ENCODE data around the gene UIMC1.

Gene UIMC1

DNA sequence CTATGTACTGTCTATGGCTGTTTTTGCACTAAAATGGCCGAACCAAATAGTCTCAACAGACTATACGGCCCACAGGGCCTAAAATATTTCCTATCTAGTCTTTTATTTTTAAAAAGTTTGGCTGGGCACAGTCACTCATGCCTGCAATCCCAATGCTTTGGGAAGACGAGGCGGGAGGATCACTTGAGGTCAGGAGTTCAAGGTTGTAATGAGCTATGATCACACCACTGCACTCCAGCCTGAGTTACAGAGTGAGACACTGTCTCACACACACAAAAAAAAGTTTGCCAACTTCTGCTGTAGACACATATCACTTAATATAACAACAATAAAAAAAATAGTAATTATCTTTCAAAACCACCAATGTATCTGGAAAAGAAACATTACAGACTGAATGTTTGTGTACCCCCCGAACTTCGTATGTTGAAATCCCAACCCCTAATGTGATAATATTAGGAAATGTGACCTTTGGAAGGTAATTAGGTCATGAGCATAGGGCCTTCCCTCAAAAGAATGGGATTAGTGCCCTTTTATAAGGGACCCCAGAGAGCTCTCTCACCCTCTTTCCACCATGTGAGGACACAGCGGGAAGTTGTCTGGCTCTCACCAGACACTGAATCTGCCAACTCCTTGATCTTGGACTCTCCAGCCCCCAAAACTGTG, 53.9 kb downstream of the UIMC1 start:
- DNase-seq (ENCODE audit: low read depth): no peak

DNA sequence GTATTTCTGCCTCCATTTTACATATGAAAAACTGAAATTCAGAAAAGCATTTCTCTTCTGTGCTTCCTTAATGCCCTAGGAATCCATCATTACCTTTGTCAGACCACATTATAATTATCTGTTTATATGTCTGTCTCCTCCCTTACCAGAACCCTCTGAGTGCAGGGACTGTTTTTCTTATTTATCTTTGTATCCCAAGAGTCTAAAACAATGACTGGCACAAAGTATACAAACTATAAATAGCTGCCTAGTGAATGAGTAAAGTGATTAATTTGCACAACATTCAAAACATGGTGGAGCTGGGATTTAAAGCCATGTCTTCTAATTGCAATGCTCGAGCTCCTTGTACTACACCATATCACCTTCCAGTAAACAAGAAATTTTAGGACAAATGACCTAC, 58.1 kb downstream of the UIMC1 start:
- no peak for DNase-seq (ENCODE audit: low read depth)

DNA sequence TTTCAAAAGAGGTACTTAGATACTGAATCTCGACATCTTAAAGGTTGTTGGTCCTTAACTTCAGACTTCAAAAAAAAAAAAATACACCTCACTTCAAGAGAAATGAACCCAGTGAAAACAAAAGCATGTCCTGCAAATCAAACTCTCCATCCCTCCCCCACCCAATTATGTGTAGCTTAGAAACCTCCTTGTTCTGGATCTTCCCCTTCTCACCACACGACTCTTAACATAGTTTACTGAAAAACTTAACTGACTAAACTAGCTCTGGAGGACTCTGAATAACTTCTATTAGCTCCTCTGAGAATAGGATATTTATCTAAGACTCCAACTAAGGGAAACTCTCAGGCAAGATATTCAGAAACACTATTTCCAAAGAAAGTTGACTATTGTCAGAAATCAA, 58.7 kb downstream of the UIMC1 start:
- DNase-seq (ENCODE audit: low read depth): no peak

DNA sequence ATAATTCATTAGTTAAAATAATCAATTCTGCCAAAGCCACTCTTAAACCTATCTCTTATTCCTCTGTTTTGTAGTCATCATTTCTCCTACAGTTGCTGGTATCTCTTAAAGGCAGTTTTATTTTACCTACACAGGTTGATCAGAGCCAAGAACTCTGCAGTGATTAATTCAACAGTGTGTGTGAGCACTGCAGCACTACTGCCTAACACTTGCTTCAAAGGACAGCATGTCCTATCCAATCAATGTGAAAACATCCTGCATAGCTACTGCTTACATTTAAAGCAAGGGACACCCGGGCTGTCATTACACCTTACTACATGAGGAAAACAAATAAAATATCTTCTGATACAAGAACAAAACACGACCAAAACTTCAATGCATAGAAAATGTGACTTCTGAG, 62.3 kb downstream of the UIMC1 start:
- DNase-seq (ENCODE audit: low read depth): no peak

DNA sequence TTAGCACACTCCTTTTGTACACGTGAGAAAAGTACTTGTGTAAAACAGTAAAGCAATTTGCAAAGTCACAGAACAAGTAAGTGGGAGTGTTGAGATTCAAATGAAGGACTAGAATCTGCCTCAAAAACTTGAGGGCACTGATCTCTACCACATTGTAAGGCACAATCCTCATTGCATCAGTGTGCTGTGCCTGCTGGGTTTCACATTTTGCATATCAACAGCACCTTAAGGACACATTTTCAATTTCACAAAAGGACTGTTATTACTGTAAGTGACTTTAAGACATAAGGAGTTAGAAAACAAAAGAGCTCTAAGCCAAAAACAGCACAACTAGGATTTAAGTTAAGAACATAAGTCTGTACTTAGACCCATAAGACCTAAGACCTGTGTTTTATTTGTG, 62.8 kb downstream of the UIMC1 start:
- no peak for DNase-seq (ENCODE audit: low read depth)

DNA sequence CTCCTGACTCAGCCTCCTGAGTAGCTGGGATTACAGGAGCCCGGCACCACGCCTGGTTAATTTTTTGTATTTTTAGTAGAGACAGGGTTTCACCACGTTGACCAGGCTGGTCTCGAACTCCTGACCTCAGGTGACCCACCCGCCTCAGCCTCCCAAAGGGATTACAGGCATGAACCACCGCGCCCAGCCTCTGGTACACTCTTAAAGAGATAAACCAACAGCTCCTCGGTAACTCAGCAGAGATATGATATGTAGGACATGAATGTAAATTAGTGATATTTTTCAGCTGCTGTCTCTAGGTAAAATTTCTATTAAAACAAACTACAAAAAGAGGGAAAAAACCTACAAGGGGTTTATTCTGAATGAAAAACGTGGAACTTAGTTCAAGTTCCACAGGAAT, 64.6 kb downstream of the UIMC1 start:
- no peak for DNase-seq (ENCODE audit: low read depth)

DNA sequence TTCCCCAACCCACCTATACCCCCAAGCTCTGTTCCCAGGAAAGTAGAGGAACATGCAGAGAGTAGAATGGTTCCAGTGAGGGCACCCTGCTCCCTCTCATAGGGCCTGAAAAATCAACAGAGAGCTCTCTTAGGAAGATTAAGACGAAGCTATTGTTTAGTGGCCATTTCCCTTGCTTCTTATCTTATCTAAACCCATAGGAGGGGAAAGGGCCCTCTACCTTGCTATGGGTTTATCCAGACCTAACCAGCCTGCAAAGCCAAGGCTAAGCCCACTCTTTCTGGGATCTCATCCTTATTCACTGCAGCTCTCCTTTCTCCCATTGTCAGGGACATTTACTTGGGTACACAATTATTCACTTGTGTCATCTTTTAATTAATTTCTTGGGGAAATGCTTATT, 68.1 kb downstream of the UIMC1 start:
- no peak for DNase-seq (ENCODE audit: low read depth)

DNA sequence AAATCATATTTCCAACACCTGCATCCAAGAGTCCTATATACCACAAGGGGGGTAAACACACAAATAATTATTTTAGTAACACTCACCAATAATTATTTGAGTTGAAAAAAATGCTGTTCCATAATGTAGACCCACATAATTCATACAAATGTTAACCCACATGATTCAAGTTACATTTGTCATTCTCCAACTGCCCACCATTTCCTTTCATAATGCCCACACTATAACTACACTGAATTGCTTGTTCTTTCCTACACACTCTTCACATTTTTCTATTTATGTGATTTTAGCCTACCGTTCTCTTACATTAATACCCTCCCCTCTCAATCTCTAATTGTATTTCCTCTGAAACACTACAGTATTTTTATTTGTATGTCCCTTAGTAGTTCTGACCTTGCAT, 71.6 kb downstream of the UIMC1 start:
- DNase-seq (ENCODE audit: low read depth): no peak

DNA sequence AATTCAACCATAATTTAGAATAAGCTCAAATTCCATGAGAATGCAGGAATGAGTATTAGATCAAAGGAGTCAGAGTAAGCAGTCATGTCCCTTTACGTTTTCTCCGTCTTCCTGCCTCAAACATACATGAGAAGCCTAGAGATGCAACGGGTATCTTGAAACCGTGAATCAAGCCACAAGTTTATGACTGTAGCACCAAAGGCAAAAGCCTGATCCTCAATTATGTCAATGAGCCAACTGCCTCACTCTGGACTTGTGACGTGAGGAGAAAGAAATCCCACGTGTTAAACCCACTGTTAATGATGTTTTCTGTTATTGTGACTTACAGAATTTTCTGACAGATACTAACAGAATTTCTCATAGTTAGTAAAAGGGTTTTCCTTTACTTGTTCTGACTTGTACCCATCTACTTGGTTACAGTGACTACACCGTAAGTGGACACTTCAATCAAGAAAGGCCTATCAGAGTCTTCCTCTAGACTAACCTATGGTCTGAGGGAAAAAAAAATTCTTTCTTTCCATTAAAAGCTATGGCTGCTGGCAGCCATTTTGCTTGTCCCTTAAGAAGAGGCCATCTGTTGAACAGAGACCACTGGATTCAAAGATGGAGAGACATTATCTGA, 72.2 kb downstream of the UIMC1 start:
- DNase-seq (ENCODE audit: low read depth): no peak

DNA sequence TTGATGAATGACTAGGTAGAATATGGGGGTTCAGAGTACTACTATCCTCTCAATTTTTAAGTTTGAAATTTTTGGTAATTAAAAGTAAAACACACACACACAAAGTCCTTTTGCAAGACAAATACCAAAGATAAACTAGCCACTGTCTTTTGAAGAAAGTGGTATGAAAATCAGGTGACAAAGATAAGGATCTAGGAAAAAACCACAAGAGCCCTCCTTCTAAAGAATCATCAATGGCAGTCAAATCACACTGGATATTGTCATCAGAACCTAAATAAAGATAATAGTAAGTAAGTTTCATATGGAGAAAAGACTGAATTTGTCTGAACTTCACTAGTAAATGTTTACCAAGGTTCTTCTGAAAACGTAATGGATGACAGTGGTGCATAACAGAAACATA, 76.9 kb downstream of the UIMC1 start:
- no peak for DNase-seq (ENCODE audit: low read depth)

DNA sequence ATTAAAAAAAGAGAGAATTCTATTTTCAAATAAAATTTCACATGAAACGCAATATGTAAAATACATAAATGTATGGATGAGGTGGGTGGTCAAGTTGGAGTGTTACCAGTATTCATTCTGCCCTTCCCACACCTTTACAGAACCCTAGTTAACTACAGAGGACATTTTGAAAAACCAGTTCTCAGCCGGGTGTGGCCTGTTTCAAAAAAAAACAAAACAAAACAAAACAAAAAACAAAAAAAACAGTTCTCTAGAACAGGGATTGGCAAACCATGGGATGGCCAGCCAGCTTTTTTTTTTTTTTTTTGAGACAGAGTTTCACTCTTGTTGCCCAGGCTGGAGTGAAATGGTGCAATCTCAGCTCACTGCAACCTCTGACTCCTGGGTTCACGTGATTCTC, 79.0 kb downstream of the UIMC1 start:
- no peak for DNase-seq (ENCODE audit: low read depth)

DNA sequence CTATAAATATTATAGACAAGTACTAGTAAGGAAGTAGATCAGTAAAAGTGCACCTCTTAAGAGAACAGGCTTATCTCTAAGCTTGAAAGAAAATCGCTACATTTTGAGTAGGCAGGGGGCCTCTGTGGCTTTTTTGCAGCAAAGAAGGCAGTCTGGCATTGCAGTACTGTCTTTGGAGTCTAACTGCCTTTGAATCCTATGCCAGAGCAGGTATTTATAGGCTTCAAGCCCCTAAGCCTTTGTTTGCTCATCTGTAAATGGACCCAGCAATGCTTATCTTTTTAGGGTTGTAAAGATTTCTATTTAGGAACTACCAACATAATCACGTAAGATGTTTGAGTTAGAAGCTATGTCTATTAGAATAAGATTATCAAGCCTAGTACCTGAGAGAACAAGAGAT, 83.8 kb downstream of the UIMC1 start:
- no peak for DNase-seq (ENCODE audit: low read depth)

DNA sequence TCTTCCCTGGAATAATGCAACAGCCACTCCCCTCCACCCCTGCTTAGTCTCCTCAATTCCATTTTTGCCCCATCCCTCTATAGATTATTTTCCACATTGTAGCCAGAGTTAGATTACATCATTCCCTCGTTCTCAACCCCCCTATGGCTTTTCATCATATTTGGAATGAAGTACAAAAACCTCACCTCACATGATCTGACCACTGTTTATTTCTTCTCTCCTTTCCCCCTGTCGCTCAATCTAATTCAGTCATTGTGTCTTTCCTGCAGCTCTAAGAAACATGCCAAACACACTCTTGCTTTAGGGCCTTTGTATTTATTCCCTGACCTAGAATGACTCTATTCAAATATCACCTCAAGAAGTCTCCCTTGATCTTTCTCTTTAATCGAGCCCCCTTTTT, 84.9 kb downstream of the UIMC1 start:
- no peak for DNase-seq (ENCODE audit: low read depth)

DNA sequence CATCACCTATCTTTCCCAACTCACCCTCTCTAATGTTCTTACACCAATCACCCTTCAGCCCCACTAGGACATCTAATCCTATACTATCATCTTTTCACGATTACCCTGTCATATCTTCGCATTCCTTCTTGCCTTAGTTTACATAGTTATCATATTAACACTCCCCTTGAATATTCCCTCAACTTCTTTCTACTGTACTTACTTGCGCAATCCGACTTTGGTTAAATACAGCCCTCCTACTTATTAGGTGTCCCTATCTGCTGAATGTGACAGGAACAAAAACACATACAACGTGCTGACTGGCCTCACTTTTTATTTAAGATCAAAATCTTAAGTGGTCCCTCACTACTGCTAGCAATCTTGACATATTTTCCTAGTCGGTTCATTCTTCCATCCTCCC, 88.0 kb downstream of the UIMC1 start:
- DNase-seq (ENCODE audit: low read depth): no peak

DNA sequence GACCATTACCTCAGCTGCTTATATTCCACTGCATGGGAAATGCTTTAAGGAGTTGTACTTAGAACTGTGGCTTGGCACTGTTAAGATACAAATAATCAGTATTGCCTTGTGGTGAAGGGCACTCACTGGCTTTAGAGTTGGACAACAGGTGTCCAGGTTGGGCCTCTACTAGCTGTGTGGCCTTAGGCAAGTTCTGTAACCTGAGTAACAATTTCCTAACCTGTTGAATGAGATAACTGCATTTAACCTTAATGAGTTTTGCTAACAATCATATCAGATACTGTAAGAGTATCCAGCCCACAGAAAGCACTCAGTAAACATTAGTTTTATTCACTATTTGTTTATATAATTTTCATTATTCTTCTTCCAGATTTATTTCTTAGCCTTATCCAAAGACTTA, 90.2 kb downstream of the UIMC1 start:
- no peak for DNase-seq (ENCODE audit: low read depth)

DNA sequence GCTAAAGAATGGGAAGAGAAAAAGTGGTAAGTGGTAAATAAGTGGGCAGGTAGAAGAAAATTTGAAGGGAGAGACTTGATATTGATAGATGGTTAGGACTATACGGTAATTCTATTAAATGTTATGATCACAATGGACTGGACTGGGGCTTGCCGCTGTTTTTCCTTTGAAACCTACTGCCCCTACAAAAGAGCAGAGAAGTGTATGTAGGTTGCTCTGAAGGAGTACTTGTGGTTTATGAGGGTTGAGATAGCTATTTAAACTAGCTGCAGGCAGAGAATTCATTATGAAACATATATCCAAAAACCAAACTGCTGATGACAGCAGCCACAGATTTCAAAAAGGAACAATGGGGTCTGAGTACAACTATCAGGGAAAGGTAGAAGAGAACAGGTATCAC, 90.7 kb downstream of the UIMC1 start:
- DNase-seq (ENCODE audit: low read depth): no peak

DNA sequence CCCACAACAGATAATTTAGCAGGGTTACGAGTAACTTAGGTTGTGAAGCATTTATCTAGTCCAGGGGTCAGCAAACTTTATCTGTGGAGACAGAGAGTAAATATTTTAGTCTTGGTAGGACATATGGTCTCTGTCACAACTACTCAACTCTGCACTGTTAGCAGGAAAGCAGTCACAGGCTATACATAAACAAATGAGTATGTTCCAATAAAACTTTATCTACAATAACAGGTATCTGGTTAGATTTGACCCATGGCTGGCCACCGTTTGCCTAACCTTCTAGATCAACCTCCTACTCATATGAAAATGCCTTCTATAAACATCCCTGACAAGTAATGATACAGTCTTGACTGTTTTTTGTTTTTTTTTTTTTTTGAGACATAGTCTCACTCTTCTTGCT, 94.5 kb downstream of the UIMC1 start:
- no peak for DNase-seq (ENCODE audit: low read depth)

DNA sequence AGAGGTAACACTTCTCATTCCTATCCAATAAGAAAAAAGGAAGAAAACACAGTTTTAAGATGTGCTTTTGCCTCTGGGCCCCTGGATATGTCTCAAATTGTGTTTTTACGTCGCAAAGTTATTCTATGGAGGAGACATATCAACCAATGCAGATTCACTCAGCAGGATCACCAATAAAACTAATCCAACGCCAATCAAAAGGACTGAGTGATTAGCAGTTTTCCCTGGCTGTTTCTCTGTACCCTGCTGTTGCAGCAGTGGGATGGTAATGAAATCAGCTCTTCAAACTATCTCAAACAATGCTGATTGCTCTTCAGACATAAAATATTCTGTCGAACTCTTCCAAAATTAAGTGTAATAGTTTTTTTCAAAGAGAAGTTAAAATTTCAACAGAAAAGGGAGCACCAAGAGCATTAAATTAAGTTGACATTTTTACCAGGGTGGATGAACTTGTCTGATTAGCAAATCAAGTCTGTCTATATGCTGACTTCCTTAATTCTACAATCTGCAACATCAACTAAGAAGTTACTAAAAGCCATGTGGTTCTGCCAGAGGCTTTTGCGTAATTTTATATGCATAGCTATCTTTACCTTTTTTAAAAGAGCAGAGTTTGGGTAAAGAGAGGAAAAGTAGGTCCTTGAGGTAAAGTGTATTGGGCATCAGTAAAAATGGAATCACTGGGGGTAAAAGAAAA, 97.8 kb downstream of the UIMC1 start:
- no peak for DNase-seq (ENCODE audit: low read depth)

DNA sequence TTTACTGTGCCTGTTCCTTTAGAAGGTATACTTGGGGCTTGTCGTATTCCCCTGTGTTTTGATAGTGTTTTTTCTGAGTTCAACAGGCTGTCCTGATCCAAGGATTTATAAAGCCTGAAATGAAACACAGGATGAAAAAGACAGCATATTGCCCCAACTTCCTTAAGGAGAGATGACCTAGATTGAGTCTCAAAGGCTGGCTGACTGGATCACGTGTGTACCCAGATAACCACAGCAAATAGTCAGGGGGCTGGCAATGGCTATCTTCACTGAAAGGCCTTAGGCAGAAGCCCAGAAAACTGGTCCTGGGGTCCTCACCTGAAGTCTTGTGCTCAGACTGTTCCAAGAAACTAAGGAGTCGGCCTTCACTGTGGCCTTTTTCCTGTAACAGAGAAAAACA, 99.8 kb downstream of the UIMC1 start:
- DNase-seq (ENCODE audit: low read depth): no peak

DNA sequence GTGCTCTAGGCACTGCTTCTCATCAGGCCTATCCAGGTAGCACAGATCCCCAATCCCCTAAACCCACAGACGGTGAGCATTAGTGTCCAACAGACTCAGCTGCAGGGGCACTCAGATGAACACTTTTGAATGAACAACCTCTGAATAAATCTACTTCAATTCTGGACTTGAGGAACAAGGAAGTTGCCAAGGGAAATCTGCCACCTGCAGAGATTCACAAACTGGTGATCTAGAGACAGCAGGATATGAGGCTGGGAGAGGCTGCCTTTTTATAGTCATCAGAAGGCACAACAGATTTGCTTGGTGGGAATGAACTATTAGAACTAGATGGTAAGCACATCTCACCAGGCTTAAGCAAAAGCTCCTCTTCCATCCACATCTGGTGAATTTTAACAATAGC, 100.5 kb downstream of the UIMC1 start:
- DNase-seq (ENCODE audit: low read depth): no peak

DNA sequence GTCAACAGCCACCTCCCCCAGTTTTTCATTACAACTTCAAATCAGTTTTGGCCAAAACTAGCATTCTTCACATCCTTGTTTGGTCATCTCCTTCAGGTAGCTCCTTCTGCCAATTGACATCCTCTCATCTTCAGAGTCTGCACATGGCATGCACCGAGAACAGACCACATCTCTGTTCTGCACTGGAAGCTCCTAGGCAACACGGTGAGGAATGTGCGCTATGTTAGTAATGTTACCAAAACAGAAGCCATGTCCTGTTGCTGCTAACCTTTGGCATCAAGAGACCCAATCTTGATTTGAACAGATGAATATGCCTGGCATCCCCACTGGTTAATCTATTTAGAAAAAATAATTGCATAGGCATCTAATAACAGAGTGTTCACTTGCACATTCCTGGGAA, 102.3 kb downstream of the UIMC1 start:
- DNase-seq (ENCODE audit: low read depth): no peak

DNA sequence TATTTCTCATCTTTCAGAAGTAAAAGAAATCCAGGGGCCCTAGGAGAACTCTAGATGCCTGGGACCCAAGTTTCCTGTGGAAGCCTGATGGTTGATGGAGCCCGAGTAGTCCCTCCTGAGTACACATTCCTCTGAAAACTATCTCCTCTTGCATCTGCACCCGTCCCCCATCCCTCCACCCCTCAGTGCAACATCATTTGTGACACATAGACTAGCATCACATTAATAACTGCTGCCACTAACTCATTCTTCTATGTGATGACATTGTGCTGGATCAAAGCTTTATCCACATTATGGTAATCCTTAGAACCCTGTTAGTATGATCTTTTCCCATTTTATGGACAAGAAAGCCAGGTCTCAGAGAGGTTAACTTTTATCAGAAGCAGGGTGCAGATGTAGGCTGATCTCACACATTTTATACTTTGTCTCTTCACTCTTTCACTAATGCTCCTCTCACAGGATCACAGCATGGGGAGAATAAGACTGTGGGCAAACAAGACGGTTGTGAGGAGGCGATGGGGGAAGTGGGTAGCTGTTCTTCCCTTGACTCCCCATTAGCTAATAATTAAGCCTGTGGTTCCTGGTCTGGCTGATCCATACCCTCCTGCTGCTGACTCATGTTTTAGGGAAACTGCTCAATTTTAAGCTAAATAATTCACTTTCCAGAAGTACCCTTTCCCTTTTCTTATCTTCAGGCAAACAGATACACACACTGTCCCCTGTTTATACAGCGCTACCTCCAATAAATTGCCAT, 103.5 kb downstream of the UIMC1 start:
- DNase-seq (ENCODE audit: low read depth): no peak
